Superior temporal gyrus (tissue), 1 donor: ENCODE data around the gene ATXN10.

Experiments
- DNase-seq: peaks from one replicate; pipeline ENCODE4 v3.0.0-alpha.2; 2016; ENCODE audit errors: extremely low spot score

ATXN10 gene

GRCh38 chr22:45857519-45857918 lies 185.9 kb downstream of the ATXN10 start:
- no peak for DNase-seq

- no peak for DNase-seq
Observed at GRCh38 chr22:45859231-45860161, 187.9 kb downstream of the ATXN10 start.

- DNase-seq = no peak
Observed at GRCh38 chr22:45860201-45860600, 188.6 kb downstream of the ATXN10 start.

- DNase-seq = no peak
Observed at GRCh38 chr22:45861259-45861658, 189.6 kb downstream of the ATXN10 start.

GRCh38 chr22:45863981-45864751 lies 192.5 kb downstream of the ATXN10 start:
- DNase-seq = peak; percentile 77

- no peak for DNase-seq
Observed at GRCh38 chr22:45864959-45865476, 193.4 kb downstream of the ATXN10 start.

- no peak for DNase-seq
Observed at GRCh38 chr22:45865561-45866125, 194.0 kb downstream of the ATXN10 start.

- DNase-seq = no peak
Observed at GRCh38 chr22:45866126-45866645, 194.6 kb downstream of the ATXN10 start.

- DNase-seq = no peak
Observed at GRCh38 chr22:45866646-45867117, 195.0 kb downstream of the ATXN10 start.

GRCh38 chr22:45867118-45867905 lies 195.7 kb downstream of the ATXN10 start:
- DNase-seq = no peak

GRCh38 chr22:45867906-45868555 lies 196.4 kb downstream of the ATXN10 start:
- no peak for DNase-seq

- no peak for DNase-seq
Observed at GRCh38 chr22:45868571-45869339, 197.1 kb downstream of the ATXN10 start.

- no peak for DNase-seq
Observed at GRCh38 chr22:45869340-45869847, 197.8 kb downstream of the ATXN10 start.

- DNase-seq = no peak
Observed at GRCh38 chr22:45870011-45870410, 198.4 kb downstream of the ATXN10 start.

GRCh38 chr22:45871721-45872120 lies 200.1 kb downstream of the ATXN10 start:
- DNase-seq = no peak

- DNase-seq = no peak
Observed at GRCh38 chr22:45872659-45873263, 201.1 kb downstream of the ATXN10 start.

- DNase-seq = no peak
Observed at GRCh38 chr22:45876136-45877035, 204.8 kb downstream of the ATXN10 start.

- DNase-seq = no peak
Observed at GRCh38 chr22:45877036-45877380, 205.4 kb downstream of the ATXN10 start.
